HG03520 (cell line): ENCODE results near the gene SNX19.
A peak's percentile ranks its signal among the peaks of the same experiment; 100 is the strongest.
"Not testable (repeated sequence)": the region's sequence is repeated elsewhere in the genome, so short reads cannot be mapped to it uniquely, and the experiment has no call there.

ENCODE experiments used
- ATAC-seq: cut with Tn5 transposase; IDR thresholded peaks from one replicate; pipeline ENCODE4 v1.9.1; 2021; ENCODE audit warnings: mild to moderate bottlenecking, moderate library complexity; ENCODE audit not compliant: unreplicated experiment

SNX19 gene

GRCh38 chr11:130873761-130874160 is 42.5 kb downstream of the SNX19 start:
- ATAC-seq: no peak

GRCh38 chr11:130872981-130873380 is 43.3 kb downstream of the SNX19 start:
- no peak for ATAC-seq

- ATAC-seq: no peak
Observed at GRCh38 chr11:130872513-130872912, 43.8 kb downstream of the SNX19 start.

GRCh38 chr11:130872102-130872501 is 44.2 kb downstream of the SNX19 start:
- ATAC-seq: no peak

GRCh38 chr11:130871616-130872015 is 44.7 kb downstream of the SNX19 start:
- ATAC-seq: no peak

- no peak for ATAC-seq
Observed at GRCh38 chr11:130868721-130869390, 47.4 kb downstream of the SNX19 start.

GRCh38 chr11:130868086-130868710 is 48.1 kb downstream of the SNX19 start:
- no peak for ATAC-seq

- ATAC-seq: no peak
Observed at GRCh38 chr11:130866831-130867230, 49.4 kb downstream of the SNX19 start.

GRCh38 chr11:130865774-130866114 is 50.5 kb downstream of the SNX19 start:
- ATAC-seq: no peak

GRCh38 chr11:130865091-130865773 is 51.0 kb downstream of the SNX19 start:
- no peak for ATAC-seq

GRCh38 chr11:130861902-130862860 is 54.1 kb downstream of the SNX19 start:
- peak; percentile 78 for ATAC-seq

- ATAC-seq: no peak
Observed at GRCh38 chr11:130861283-130861682, 55.0 kb downstream of the SNX19 start.

GRCh38 chr11:130859886-130860285 is 56.4 kb downstream of the SNX19 start:
- no peak for ATAC-seq

- ATAC-seq: no peak
Observed at GRCh38 chr11:130858215-130858614, 58.1 kb downstream of the SNX19 start.

GRCh38 chr11:130855707-130856106 is 60.6 kb downstream of the SNX19 start:
- ATAC-seq: not testable (repeated sequence)

- ATAC-seq: no peak
Observed at GRCh38 chr11:130854483-130854882, 61.8 kb downstream of the SNX19 start.

- no peak for ATAC-seq
Observed at GRCh38 chr11:130852589-130852988, 63.7 kb downstream of the SNX19 start.

- no peak for ATAC-seq
Observed at GRCh38 chr11:130850185-130850944, 65.9 kb downstream of the SNX19 start.

GRCh38 chr11:130849215-130849568 is 67.1 kb downstream of the SNX19 start:
- ATAC-seq: no peak
